ENCODE data around the gene HEYL. TPM values are rescaled to one million over a fixed set of nuclear protein-coding genes. Genes with fewer than 3 reads are reported as not detected.

The HEYL gene
- total RNA-seq, 6 donors from 2014 or later: 3.8 to 31.9 (median 15.5) TPM

DNA sequence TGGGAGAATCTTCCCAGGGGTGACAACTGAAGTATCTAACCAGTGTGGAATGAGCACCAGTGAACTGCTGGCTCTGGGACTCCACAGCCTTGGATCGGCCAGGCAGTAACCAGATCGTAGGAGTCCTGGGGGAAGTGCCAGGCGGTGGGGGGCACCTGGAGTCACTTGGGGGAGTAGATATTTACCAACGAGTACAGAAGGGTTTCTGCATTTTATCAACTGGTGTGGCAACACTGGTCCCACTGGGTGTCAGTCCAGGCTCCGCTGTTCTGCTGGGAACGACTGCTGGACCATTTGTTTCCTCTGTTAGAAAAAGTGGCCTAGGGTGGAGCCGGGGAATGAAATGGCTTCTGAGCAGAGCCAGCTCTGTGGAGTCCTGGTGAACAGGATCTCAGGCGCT, 14.4 kb downstream of the HEYL start:
- Histone ChIP-seq H3K4me3 (no peak overlapping the region), H3K9me3 (no peaks in the 10 kb centered on the region), H3K27ac (peak overlapping the region in 3 of 4 donors; percentile 51 to 61 (median 56)), H3K4me1 (peaks cover 4 to 12% (median 7%) of the 10 kb centered on the region in 4 donors), H3K36me3 (peaks cover 0 to 25% (median 0%) of the 10 kb centered on the region in 4 donors), H3K27me3 (no peaks in the 10 kb centered on the region)
- TF ChIP-seq POLR2A (IDR thresholded peaks at IDR 0.05) (no peak), EP300 (IDR thresholded peaks at IDR 0.05) (no peak), POLR2AphosphoS5 (IDR thresholded peaks at IDR 0.05) (no peak)
- ATAC-seq (ENCODE audit: low FRiP score in 2 of 2): no peak
- no peak for DNase-seq
- 65 to 77% methylated on average over 6 to 8 of the region's 8 CpGs for WGBS, 2 donors

- WGBS, 2 donors: 71 to 80% methylated on average over 6 of the region's 6 CpGs
- Histone ChIP-seq H3K36me3 (peaks cover 0 to 20% (median 0%) of the 10 kb centered on the region in 4 donors), H3K9me3 (no peaks in the 10 kb centered on the region), H3K27me3 (no peaks in the 10 kb centered on the region), H3K27ac (no peak overlapping the region), H3K4me1 (peaks cover 4 to 12% (median 7%) of the 10 kb centered on the region in 4 donors), H3K4me3 (no peak overlapping the region)
- DNase-seq (peak in 1 of 2 donors; percentile 45), ATAC-seq (ENCODE audit: low FRiP score in 2 of 2) (no peak)
- TF ChIP-seq POLR2AphosphoS5 (IDR thresholded peaks at IDR 0.05): no peak
Measured at GRCh38 chr1:39623053-39623452, 16.4 kb downstream of the HEYL start.

DNA sequence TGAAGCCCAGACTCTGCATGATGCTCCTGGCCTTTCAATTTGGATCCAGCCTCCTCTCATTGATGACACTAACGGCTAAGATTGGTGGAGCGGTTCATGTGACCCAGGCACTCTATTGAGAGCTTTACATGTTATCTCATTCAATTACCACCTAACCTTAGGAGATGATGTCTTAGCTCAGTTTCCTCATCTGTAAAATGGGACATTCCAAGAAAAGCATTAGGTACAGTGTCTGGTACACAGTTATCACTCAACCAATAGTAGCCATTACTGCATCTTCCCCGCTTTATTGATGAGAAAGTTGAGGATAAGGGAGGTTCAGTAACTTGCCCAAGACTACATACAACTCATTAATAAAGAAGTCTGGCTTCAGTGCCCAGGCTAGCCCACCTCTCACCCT, 17.0 kb downstream of the HEYL start:
- Histone ChIP-seq H3K27ac (no peak overlapping the region), H3K4me3 (no peak overlapping the region), H3K4me1 (peaks cover 4 to 12% (median 7%) of the 10 kb centered on the region in 4 donors), H3K27me3 (no peaks in the 10 kb centered on the region), H3K36me3 (peaks cover 0 to 15% (median 0%) of the 10 kb centered on the region in 4 donors), H3K9me3 (no peaks in the 10 kb centered on the region)
- DNase-seq (no peak), ATAC-seq (ENCODE audit: low FRiP score in 2 of 2) (no peak)
- 100% methylated on average over 3 of the region's 3 CpGs for WGBS, 2 donors
- TF ChIP-seq POLR2A (IDR thresholded peaks at IDR 0.05) (no peak), POLR2AphosphoS5 (IDR thresholded peaks at IDR 0.05) (no peak), CTCF (IDR thresholded peaks at IDR 0.05) (no peak), EP300 (IDR thresholded peaks at IDR 0.05) (no peak)

DNA sequence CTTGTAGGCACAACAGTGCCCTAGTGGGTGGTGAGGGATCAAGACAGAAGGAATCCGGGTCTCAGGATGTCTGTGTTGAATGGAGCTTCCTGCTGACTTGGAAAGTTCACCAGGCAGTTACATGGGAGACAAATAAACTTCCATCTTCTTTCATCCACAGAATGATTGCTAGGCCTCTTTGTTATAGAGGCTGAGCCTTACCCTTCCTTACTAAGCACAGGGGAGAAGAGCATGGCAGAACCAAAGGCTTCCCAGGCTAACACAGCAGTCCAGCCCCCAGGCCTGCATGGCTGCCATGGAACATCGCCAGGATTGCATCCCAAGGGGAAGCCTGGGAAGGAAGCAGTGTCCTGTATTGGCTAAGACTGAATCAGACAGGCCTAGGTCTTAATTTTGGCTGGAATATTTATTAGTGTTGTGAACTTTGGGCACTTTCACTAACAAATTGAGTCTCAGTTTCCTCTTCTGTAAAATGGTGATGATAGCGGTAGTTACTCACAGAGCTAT, 18.7 kb downstream of the HEYL start:
- H3K9me3 ChIP-seq: no peaks in the 10 kb centered on the region
- no peaks in the 10 kb centered on the region for H3K36me3 ChIP-seq
- ATAC-seq (ENCODE audit: low FRiP score in 2 of 2) (no peak), DNase-seq (no peak)
- TF ChIP-seq POLR2A (IDR thresholded peaks at IDR 0.05) (no peak), POLR2AphosphoS5 (IDR thresholded peaks at IDR 0.05) (no peak), CTCF (IDR thresholded peaks at IDR 0.05) (no peak), EP300 (IDR thresholded peaks at IDR 0.05) (no peak)
- no peaks in the 10 kb centered on the region for H3K27me3 ChIP-seq
- WGBS, 2 donors: 78 to 79% methylated on average over 3 of the region's 3 CpGs
- no peak overlapping the region for H3K4me3 ChIP-seq
- H3K27ac ChIP-seq: no peak overlapping the region
- peaks cover 3 to 8% (median 5%) of the 10 kb centered on the region in 4 donors for H3K4me1 ChIP-seq

- DNase-seq (no peak), ATAC-seq (ENCODE audit: low FRiP score in 2 of 2) (no peak)
- no peaks in the 10 kb centered on the region for H3K36me3 ChIP-seq
- 88 to 90% methylated on average over 4 of the region's 4 CpGs for WGBS, 2 donors
- H3K9me3 ChIP-seq: no peaks in the 10 kb centered on the region
- peaks cover 0 to 5% (median 2%) of the 10 kb centered on the region in 4 donors for H3K4me1 ChIP-seq
- no peak overlapping the region for H3K27ac ChIP-seq
- no peak overlapping the region for H3K4me3 ChIP-seq
- no peaks in the 10 kb centered on the region for H3K27me3 ChIP-seq
- TF ChIP-seq POLR2AphosphoS5 (IDR thresholded peaks at IDR 0.05) (no peak), POLR2A (IDR thresholded peaks at IDR 0.05) (no peak), CTCF (IDR thresholded peaks at IDR 0.05) (no peak), EP300 (IDR thresholded peaks at IDR 0.05) (no peak)
Measured at GRCh38 chr1:39617488-39618049, 21.9 kb downstream of the HEYL start.

All from upper lobe of left lung (tissue), 6 donors.